Gastrocnemius medialis (tissue), 4 donors: ENCODE data around the gene CMIP.

ENCODE experiments used
- CTCF ChIP-seq, 5 experiments: fragments of 450-650 bp in 3 of 5; fragments of 200-600 bp in 2 of 5; sonication (generic) in 2 of 5; IDR thresholded peaks in 4 of 5; conservative IDR thresholded peaks in 1 of 5; 1 replicate in 4 of 5; 2 replicates in 1 of 5; pipeline ENCODE4 v1.5.1; 2016 to 2019; ENCODE audit warnings: antibody characterized with exemption in 5 of 5, mild to moderate bottlenecking in 3 of 5, moderate library complexity in 3 of 5
- POLR2A ChIP-seq, 2 donors: fragments of 450-650 bp; IDR thresholded peaks; one replicate each; pipeline ENCODE4 v1.6.1; 2017; ENCODE audit warnings: antibody characterized with exemption in 2 of 2, mild to moderate bottlenecking in 2 of 2, moderate library complexity in 2 of 2

- no peak for TF ChIP-seq CTCF (IDR thresholded peaks at IDR 0.05 in 4 of 5, conservative IDR thresholded peaks at IDR 0.05 in 1 of 5)
- no peak for TF ChIP-seq POLR2A (IDR thresholded peaks at IDR 0.05)
Measured at GRCh38 chr16:81546781-81547180, 102.2 kb downstream of the CMIP start.
